ENCODE data around the gene STEAP2.

- no peak for TF ChIP-seq CTCF (IDR thresholded peaks at IDR 0.05)
- no peak for TF ChIP-seq POLR2A (IDR thresholded peaks at IDR 0.05)
- peak in 1 of 2 donors; percentile 51 for TF ChIP-seq EP300 (IDR thresholded peaks at IDR 0.05)
These were observed 55.3 kb downstream of the STEAP2 start for GRCh38 chr7:90266808-90267207.
